DMS114 treated with DMSO at 0.1 percent for 48 hours (cell line): ENCODE measurements around the gene SHOC1.
"Not testable (repeated sequence)": the region's sequence is repeated elsewhere in the genome, so short reads cannot be mapped to it uniquely, and the experiment has no call there.

Experiments
- DNase-seq: peaks from one replicate; lab custom pipeline; 2025; ENCODE audit not compliant: unreplicated experiment; lab: John Stamatoyannopoulos, UW

Gene SHOC1

GRCh38 chr9:111794835-111795556 lies at the start of gene SHOC1:
Gene SHOC1 (minus strand): TSS chr9:111794937. CDS start chr9:111791418, 3,519 bp downstream.
- no peak for DNase-seq

GRCh38 chr9:111843971-111844370 lies 49.2 kb upstream of the SHOC1 start:
- no peak for DNase-seq

GRCh38 chr9:111842313-111842712 lies 47.6 kb upstream of the SHOC1 start:
- no peak for DNase-seq

DNA sequence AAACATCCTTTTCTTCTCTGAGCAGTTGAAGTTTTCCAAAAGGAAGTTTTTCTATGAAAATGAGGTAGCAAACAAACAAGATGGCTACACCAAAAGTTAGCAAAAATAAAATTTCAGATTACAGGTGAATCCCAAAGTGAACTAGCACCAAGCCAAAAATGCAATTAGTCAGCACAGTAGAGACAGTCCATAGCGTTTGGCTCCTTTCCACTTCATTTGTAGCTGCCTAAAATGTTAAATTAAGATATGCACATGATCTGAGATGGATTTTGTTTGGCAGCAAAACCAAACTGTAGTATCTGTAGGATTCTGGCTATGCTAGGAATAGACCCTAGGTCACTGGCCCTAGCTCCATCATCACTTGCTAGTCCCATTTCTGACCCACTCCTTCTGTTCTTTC lies 45.7 kb upstream of the SHOC1 start:
- no peak for DNase-seq

DNA sequence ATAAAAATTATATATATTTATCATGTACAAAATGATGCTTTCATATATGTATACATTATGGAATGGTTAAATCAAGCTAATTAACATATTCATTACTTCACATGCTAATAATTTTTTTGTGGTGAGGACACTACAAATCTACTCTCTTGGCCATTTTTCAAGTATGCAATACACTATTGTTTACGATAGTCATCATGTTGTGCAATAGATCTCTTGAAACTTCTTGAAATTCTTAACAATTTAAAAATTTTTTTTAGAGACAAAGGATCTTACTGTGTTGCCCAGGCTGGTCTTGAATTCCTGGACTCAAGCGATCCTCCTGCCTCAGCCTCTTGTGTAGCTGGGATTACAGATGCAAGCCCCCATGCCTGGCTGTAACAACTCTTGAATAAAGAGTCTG lies 45.2 kb upstream of the SHOC1 start:
- DNase-seq, result no peak

DNA sequence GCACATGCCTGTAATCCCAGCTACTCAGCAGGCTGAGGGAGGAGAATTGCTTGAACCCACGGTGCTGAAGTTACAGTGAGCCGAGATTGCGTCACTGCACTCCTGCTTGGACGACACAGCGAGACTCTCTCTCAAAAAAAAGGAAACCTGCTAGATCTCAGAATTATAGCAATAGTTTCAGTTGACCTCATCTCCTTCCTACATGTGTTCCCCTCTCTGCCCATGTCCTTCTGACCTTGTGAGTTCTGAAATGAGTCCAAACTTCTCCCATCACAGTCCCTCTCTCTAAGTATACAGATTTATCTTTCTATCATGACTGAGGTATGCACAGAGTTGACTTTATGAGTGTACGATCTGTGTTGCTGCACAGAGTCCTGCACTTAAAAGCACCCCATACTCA lies 44.6 kb upstream of the SHOC1 start:
- no peak for DNase-seq

DNA sequence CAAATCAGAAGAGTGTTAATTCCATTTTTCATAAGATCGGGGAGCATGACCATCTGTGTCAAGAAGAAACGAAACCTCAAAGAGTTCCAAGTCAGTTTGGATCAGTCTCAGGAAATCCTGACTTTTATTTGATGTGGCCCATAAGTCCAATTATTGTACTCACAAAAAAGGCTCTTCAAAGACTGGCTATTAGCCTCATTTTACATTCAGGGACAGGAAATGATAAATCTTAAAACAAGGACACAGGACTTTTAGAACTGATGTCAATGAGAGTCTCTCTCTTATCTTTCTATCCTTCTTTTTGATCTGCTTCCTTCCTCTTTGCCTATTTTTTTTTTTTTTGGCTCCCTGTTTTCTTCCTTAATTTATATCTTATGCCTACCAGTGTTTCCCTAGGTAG lies 43.7 kb upstream of the SHOC1 start:
- DNase-seq, result no peak

DNA sequence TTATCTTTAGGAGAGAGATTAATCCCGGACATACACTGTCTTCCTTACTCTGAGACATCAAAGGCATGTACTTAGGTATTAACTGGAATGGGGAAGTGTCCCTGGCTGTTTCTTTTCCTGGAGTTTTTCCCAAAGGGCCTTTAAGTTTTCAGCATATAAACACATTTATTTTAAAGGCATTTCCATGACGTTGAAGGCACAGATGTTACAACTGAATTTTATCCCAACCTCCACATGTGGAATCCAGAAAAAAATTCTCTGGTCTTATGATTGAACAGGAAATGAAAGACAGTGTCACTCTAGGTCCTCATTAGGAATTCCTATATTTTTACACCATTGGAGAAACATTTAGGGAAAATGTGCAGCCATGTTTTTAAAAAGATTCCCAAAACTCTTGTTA lies 41.6 kb upstream of the SHOC1 start:
- no peak for DNase-seq

GRCh38 chr9:111833941-111834340 lies 39.2 kb upstream of the SHOC1 start:
- no peak for DNase-seq

DNA sequence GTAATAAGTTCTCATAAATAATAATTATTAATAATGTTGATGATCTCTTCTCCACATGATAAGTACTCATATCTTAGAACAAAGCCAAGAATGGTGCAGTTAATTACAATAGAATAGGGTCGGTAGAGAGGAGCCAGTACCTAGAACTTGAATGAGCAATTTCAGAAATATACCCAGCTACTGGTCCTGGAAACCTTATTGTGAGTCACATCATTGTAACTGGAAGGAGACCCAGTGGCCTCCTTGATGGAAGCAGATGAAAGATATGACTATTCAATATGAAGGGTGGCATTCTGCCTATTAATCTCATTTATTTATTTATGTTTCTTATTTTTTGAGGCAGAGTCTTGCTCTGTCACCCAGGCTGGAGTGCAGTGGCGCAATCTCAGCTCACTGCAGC lies 37.7 kb upstream of the SHOC1 start:
- no peak for DNase-seq

DNA sequence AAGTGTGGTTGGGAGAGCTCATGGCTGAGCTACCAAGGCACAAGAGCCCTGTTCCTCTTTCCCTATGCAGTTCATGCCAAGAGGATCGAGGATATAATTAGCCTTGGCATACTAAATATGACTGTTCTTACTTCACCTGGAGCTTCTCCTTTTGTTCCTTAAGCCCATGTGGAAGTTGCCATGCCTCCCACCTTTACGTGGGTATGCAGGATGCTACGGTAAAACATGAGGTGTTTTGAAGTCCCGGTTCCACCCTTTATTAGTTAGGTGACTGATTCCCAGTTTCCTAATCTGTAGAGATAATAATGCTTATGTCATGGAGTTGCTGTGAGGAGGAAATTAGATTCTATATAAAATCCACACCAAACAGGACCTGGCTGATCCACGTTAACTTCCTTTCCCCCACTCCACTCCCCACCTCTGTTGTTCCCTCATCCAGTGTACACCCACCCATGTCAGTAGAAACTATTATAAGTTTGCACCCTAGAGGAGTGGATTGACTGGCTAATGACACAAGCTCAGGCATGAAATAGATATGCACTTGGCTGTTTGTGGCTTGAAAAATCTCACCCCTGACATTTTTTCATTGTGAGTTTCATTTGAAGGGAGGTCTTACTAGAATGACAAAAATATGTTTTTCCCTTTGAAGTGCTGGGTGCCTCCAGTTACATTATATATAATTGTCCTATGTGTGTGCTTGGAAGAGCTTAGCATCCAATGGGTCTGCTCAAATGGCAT lies 36.8 kb upstream of the SHOC1 start:
- DNase-seq, result no peak

DNA sequence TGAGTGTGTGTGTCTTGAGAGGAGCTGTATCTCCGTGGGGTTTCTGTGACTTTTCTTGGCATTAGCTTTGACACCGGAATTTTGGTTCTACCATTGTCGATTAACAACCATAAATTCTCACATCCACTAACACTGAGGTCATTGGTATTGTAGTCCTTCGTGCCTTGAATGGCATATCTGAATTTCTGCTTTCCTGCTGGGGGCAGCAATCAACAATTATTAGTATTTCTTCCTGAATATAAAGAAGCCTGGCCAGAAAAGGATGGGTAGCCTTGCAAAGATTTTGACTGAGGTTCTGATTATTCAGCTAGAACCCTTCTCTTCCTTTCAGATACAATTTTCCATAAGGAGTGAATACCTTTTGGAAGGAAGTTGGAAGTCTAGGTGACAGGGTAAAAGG lies 33.5 kb upstream of the SHOC1 start:
- no peak for DNase-seq

- DNase-seq, result no peak
These were observed 30.9 kb upstream of the SHOC1 start for GRCh38 chr9:111825468-111826145.

DNA sequence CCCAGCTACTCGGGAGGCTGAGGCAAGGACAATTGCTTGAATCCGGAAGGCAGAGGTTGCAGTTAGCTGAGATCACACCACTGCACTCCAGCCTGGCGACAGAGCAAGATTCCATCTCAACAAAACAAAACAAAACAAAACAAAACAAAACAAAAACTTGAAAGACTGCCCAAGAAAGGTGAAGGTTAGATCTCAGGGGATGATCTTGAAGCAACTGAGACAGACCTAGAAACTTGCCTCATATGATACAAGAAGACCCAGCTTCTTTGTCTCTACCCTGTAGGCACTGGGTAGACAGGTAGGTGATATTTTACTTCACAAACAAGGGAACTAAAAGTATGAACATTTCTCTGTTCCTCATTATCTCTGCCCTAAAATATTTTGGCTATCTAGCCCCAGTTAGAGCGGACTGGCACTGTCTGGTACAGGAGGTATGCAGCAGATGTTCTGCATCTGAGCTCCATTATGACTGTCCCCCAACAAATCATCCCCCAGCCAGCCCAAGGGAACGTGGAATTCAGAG lies 26.3 kb upstream of the SHOC1 start:
- DNase-seq, result no peak

- DNase-seq, result no peak
These were observed 24.6 kb upstream of the SHOC1 start for GRCh38 chr9:111819360-111819759.

DNA sequence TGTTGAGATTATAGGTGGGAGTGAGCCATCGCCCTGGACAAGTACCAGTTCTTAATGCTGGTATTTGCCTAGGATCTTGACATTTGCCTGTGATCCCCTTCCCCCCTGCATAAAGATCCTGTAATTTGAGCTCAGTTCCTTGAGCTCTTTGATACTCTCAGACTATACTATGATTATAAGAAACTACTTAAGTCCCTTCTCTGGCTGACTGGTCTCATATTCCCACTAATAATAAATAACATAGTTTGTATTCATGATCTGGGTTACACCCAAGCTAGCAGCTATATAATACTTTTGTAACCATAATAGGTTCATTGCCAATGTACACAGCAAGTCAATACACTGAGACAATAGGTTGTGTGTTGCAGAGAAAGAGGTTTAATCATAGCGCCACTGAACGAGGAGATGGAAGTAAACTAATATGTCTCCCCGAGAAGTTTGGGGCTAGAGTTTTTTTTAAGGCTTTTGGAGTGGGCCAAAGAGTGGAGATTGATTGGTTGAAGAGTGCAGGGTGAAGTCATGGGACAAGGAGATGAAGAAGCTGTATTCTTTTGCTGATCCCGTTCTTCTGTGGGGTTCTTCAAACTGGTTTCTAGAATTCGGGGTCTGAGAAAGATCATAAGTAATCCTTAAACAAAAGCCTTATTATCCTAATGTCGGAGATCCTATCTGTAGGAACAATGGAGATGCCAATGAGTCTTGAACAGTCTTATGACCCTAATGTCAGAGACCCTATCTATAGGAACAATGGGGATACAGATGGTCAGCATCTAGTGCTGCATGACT lies 20.7 kb upstream of the SHOC1 start:
- no peak for DNase-seq

- no peak for DNase-seq
These were observed 17.6 kb upstream of the SHOC1 start for GRCh38 chr9:111812337-111812736.

- DNase-seq, result no peak
These were observed 16.2 kb upstream of the SHOC1 start for GRCh38 chr9:111810908-111811307.

- not testable (repeated sequence) for DNase-seq
These were observed 15.7 kb upstream of the SHOC1 start for GRCh38 chr9:111810415-111810814.

DNA sequence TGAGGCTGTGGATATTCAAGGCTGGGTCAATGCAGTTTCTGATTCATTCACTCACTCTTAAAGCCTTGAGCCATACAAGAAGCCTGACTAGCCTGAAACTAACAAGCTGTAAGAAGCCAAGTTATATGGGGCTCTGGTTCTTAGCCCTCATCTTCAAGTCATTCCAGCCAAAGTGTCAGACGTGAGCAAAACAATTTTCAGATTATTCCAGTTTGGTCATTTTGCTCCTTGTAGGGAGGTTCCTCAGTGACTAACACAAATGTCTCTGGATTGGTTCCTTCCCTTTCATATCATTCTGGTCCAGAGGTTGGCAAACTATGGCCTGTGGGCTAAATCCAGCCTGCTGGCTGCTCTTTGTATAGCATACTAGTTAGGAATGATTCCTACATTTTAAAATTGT lies 12.5 kb upstream of the SHOC1 start:
- no peak for DNase-seq

DNA sequence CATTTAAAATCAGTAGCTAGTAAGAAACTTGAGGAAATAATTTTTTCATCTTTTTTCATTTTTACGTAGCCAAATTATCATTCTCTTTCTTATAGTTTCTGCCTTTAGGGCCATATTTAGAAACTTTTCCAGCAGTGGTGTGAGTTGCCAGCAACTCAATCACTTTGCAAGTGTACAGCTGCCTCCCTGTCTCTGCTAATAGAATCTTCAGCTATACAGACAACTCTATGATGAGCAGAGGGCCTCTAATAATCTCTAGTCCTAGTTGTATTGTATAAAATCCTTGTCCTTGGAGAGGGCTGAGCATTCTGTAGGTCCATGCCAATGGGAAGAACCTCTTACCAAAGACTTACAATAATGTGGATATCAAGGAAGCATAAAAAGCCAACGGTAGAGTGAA lies 11.5 kb upstream of the SHOC1 start:
- DNase-seq, result no peak
